RWPE1 (cell line): ENCODE measurements around the gene TIMM29.

Source experiments
- CTCF ChIA-PET: fragments of 350-600 bp; sonication (Branson Sonifier 250); formaldehyde crosslinking; extraction: SDS; loops from one replicate; lab custom pipeline; 2021; lab: Yijun Ruan, JAX
- POLR2A ChIA-PET: fragments of 400-600 bp; formaldehyde crosslinking; extraction: SDS; loops from one replicate; lab custom pipeline; 2020; ENCODE audit warnings: antibody characterized with exemption; ENCODE audit not compliant: low non-redundant PET; lab: Yijun Ruan, JAX
- DNase-seq: peaks from one replicate; pipeline ENCODE4 v3.0.0; 2012; ENCODE audit warnings: low spot score
- H3K27ac ChIP-seq: fragments of 450-650 bp; 2 replicates; pipeline ENCODE4 v1.5.1; 2017
- TF ChIP-seq, protein P1 (sequence below): fragments of 450-650 bp; conservative IDR thresholded peaks from 2 replicates; pipeline ENCODE4 v1.5.1; 2017; ENCODE audit warnings: low read depth, mild to moderate bottlenecking

The TIMM29 gene

DNA sequence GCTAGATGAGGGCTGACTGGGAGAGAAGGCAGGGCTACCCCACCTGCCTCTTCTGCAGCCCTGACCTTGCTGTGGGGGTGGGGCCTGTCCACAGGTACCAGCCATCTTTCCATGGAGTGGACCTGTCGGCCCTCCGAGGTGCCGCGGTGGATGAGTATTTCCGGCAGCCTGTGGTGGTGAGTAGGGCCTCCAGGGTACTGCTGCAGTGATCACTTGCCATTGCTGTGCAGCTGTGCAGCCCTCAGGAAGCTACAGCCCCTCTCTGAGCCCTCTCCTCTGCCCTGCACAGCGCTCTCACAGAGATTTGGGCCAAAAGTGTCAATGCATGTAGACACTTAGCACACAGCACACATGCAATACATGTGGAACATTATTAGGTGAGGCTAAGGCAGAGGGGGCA lies 12.0 kb upstream of the TIMM29 start:
- TF ChIP-seq, protein P1, sequence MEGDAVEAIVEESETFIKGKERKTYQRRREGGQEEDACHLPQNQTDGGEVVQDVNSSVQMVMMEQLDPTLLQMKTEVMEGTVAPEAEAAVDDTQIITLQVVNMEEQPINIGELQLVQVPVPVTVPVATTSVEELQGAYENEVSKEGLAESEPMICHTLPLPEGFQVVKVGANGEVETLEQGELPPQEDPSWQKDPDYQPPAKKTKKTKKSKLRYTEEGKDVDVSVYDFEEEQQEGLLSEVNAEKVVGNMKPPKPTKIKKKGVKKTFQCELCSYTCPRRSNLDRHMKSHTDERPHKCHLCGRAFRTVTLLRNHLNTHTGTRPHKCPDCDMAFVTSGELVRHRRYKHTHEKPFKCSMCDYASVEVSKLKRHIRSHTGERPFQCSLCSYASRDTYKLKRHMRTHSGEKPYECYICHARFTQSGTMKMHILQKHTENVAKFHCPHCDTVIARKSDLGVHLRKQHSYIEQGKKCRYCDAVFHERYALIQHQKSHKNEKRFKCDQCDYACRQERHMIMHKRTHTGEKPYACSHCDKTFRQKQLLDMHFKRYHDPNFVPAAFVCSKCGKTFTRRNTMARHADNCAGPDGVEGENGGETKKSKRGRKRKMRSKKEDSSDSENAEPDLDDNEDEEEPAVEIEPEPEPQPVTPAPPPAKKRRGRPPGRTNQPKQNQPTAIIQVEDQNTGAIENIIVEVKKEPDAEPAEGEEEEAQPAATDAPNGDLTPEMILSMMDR: no peak
- DNase-seq: no peak
- POLR2A ChIA-PET: no interaction called here
- peak overlapping the region; percentile 94 for H3K27ac ChIP-seq
- CTCF ChIA-PET: interaction anchor here (0.5 to 1.1 kb wide), 2 partner anchors 44 to 52 kb away, joined by 3 read pairs; no protein-coding TSS in a partner anchor

DNA sequence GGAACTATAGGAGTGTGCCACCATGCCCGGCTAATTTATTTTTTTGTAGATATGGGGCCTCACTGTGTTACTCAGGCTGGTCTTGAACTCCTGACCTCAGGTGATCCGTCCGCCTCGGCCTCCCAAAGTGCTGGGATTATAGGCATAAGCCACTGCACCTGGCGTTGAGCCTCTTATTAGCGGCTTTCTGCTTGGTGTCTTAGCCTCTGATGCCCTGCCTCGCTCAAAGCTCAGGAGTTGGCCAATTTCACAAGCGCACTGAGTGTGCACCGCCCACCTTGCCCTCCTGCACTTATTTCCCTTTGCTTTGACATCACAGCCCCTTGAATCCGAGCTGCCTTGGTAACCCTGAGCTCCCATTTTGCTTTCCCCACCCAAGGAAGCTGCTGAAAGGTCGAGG lies 10.3 kb upstream of the TIMM29 start:
- no peak for DNase-seq
- TF ChIP-seq, protein P1: no peak
- CTCF ChIA-PET: interaction anchor here (1.6 kb wide), 1 partner anchor 47 kb away, joined by 3 read pairs; no protein-coding TSS in a partner anchor
- POLR2A ChIA-PET: interaction anchor here (0.5 kb wide), 1 partner anchor 195 kb away, joined by 4 read pairs; no protein-coding TSS in a partner anchor
- H3K27ac ChIP-seq: peak overlapping the region; percentile 94

DNA sequence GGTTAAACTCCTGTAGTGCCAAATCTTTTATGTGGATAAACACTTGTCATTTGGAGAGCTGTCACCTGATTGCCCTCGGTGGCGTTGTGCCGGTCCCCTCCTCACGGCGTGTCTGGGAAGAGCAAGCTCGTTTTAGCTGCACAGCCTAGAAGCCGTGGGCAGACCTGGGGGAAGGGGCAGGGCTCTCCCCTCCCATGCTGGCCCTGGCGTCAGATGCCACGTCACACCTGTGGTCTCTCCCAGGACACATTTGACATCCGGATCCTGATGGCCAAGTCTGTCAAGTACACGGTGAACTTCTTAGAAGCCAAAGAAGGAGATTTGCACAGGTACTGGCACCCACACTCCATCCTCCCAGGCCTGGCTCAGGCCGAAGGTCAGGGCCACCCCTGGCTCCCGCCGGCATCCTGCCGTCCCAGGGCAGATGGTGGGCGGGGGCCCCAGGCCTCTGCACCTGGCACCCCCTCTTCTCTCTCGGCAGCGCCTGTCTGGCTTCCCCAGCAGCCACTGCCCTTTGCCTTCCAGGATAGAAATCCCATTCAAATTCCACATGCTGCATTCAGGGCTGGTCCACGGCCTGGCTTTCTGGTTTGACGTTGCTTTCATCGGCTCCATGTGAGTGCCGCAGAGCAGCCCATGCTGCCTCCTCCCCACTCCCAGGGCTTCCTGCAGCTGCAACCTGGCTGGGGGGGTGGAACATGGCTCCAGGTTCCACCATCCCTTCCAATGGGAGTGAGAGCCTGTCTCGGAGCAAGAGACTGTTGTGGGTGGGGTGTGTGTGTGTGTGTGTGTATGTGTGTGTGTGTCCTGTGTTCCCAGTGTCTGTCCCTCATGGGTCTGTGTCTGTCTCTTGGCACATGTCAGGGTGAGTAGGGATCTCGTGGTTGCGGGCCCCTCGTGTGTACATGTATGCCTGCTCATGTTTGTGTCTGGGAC lies 9.0 kb upstream of the TIMM29 start:
- POLR2A ChIA-PET: no interaction called here
- TF ChIP-seq, protein P1: no peak
- CTCF ChIA-PET: no interaction called here
- DNase-seq: no peak
- peak overlapping the region; percentile 52 for H3K27ac ChIP-seq

DNA sequence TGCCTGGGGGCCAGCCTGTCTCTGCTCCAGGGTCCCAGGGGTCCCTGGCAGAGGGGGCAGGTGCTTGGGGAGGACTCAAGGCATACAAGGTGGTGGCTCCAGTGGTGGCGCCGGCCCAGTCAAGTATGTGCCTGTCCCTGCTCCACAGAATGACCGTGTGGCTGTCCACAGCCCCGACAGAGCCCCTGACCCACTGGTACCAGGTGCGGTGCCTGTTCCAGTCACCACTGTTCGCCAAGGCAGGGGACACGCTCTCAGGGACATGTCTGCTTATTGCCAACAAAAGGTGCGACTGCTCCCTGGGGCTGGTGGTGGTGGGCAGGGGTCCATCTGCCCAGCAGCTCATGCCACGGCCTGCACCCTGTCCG lies 8.3 kb upstream of the TIMM29 start:
- TF ChIP-seq, protein P1: no peak
- DNase-seq: no peak
- H3K27ac ChIP-seq: peak overlapping the region; percentile 52
- ChIA-PET CTCF (no interaction called here), POLR2A (no interaction called here)

DNA sequence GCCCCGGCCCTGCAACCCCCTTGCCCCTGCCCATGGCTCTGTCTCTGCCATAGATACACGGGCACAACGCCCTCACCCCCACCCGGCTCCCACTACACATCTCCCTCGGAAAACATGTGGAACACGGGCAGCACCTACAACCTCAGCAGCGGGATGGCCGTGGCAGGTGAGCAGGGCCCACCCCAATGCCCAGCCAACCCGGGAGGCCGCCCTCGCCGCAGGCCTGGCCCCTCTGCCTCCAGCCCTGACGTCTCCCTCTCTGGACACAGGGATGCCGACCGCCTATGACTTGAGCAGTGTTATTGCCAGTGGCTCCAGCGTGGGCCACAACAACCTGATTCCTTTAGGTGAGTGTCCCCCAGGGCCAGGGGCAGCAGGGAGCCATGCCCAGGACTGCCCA lies 7.8 kb upstream of the TIMM29 start:
- TF ChIP-seq, protein P1: no peak
- peak overlapping the region; percentile 52 for H3K27ac ChIP-seq
- CTCF ChIA-PET: no interaction called here
- no peak for DNase-seq
- POLR2A ChIA-PET: no interaction called here

DNA sequence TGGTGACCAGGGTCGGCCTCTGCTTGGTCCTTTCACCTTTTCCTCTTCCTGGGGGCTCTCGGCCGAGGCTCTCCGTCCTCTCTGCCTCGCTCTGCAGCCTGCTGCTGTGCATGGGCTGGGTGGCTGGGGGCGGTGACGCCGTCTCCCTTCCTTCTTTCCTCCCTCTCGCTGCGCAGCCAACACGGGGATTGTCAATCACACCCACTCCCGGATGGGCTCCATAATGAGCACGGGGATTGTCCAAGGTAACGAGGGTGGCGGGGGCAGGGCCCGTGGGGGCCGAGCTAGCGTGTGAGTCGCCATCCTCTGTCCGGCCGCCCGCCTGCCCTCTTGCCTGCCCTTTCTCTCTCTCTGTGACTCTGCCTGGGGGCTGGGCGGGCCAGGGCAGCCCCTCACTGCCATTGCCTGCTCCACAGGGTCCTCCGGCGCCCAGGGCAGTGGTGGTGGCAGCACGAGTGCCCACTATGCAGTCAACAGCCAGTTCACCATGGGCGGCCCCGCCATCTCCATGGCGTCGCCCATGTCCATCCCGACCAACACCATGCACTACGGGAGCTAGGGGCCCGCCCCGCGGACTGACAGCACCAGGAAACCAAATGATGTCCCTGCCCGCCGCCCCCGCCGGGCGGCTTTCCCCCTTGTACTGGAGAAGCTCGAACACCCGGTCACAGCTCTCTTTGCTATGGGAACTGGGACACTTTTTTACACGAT lies 7.3 kb upstream of the TIMM29 start:
- ChIA-PET CTCF (no interaction called here), POLR2A (interaction anchor here (0.5 kb wide), 1 partner anchor 405 kb away, joined by 3 read pairs; no protein-coding TSS in a partner anchor)
- H3K27ac ChIP-seq: peak overlapping the region; percentile 52
- TF ChIP-seq, protein P1: no peak
- no peak for DNase-seq
